ENCODE measurements around the gene ADAM23.

ADAM23 gene

DNA sequence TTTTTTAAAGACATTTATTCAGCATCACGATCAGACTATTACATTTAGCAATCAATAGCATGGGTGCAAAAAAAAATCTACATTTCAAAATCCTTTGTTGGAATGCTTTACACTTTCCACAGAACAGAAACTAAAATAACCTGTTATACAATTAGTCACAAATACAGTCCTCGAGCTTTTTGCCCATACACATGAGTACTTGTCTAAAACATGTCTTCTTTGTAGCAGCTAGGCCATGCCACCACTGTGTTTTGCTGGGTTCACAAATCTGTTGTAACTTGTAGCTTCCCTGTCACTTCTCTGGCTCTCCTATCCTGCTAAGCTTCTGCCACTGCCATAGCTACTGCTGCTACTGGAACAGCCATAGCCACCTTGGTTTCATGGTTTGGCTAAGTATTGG is 24.4 kb upstream of the ADAM23 start:
- no peak overlapping the region for H3K27ac ChIP-seq
- H3K4me3 ChIP-seq = no peak overlapping the region
- TF ChIP-seq, protein P1, sequence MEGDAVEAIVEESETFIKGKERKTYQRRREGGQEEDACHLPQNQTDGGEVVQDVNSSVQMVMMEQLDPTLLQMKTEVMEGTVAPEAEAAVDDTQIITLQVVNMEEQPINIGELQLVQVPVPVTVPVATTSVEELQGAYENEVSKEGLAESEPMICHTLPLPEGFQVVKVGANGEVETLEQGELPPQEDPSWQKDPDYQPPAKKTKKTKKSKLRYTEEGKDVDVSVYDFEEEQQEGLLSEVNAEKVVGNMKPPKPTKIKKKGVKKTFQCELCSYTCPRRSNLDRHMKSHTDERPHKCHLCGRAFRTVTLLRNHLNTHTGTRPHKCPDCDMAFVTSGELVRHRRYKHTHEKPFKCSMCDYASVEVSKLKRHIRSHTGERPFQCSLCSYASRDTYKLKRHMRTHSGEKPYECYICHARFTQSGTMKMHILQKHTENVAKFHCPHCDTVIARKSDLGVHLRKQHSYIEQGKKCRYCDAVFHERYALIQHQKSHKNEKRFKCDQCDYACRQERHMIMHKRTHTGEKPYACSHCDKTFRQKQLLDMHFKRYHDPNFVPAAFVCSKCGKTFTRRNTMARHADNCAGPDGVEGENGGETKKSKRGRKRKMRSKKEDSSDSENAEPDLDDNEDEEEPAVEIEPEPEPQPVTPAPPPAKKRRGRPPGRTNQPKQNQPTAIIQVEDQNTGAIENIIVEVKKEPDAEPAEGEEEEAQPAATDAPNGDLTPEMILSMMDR (IDR thresholded peaks at IDR 0.05) = no peak
- no peak for DNase-seq (ENCODE audit: low spot score)

DNA sequence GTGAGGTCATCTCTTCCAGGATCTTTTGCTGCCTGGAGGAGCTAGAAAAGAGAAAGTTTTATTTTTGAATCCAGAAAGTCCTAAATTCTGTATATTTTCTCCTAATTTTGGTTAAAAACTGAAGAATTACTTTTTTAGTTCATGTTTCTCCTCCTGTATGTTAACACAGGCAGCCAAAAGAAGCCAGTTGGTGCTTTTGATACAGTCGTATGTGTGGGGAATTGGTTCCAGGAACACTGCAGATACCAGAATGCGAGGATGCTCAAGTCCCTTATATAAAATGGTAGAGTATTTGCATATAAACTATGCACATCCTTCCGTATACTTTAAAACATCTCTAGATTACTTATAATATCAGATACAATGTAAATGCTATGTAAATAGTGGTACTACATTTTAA is 22.6 kb upstream of the ADAM23 start:
- DNase-seq (ENCODE audit: low spot score) = no peak
- Histone ChIP-seq H3K27ac (no peak overlapping the region), H3K4me3 (no peak overlapping the region)
- TF ChIP-seq, protein P1 (IDR thresholded peaks at IDR 0.05) = no peak

DNA sequence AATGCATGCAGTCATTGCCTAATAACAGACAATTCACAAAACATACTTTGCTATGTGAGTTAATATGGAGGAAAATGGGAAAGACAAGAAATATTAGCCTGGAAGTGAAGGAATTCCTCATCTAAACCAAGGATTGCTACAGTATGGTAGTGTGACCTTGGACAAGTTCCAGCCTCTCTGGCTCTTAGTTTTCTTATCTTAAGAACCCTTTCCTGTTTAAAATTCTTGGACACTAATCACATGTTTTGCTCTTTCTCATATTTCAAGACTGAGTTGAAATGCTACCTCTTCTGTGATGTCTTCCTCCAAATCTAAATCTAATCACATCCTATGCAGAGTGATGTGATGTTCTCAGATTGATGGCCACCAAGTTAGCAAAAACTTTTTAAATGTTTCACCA is 20.8 kb upstream of the ADAM23 start:
- TF ChIP-seq, protein P1 (IDR thresholded peaks at IDR 0.05) = no peak
- no peak overlapping the region for H3K4me3 ChIP-seq
- DNase-seq (ENCODE audit: low spot score) = no peak
- H3K27ac ChIP-seq = no peak overlapping the region

DNA sequence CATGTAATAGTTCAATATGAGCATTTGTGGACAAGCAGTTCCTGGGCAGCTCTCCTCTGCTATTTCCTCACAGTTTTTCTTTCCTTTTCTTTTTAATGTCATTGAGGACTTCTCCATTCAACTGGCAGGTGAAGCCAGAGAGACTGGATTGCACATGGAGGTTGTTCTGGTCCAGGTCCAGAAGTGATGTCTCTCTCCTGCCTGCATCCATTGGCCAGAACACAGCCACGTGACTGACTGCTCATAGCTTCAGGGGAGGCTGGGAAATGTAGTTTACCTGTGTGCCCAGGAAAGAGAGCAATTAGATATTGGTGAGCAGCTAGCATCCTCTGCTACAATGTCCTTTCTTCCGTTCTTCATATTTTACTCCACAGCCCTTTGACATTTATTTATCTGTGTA is 20.2 kb upstream of the ADAM23 start:
- H3K4me3 ChIP-seq = no peak overlapping the region
- H3K27ac ChIP-seq = no peak overlapping the region
- TF ChIP-seq, protein P1 (IDR thresholded peaks at IDR 0.05) = no peak
- no peak for DNase-seq (ENCODE audit: low spot score)

DNA sequence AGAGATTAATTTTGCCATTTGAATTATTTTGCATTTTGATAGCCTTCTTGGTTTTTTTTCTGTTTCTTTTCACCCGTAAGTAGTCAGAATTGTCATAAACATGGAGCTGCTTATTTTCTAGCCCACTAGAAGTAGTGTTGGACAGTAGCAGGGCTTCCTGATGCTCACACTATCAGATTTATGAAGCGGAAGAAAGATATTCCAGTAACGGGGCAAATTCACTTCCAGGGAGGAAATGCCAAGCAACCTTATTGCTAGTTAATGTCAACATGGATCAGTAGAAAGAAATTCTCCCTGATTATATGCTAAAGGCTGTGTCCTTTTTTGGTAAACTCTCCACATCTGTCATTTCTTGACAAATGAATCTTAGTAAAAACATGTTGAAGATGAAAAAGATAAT is 19.2 kb upstream of the ADAM23 start:
- Histone ChIP-seq H3K27ac (no peak overlapping the region), H3K4me3 (no peak overlapping the region)
- DNase-seq (ENCODE audit: low spot score) = no peak
- TF ChIP-seq, protein P1 (IDR thresholded peaks at IDR 0.05) = no peak

DNA sequence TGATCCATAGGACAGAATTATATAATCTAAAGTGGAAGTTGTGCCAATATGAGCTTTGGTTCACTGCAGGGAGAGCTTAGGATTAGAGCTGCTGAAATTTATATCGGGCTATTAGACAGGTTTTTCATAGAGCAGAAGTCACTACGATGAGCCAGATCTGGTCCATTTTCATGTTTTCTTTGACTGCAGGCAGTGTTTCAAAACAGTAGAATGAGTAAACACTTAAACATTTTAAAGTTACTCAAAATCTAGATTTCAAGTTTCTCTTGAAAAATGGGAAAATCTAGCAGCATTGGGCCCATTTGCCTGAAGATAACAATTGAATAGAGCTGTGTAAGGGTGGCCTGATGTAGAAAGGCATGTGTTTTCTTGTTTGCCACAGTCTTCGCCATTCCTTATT is 14.5 kb upstream of the ADAM23 start:
- TF ChIP-seq, protein P1 (IDR thresholded peaks at IDR 0.05) = no peak
- H3K27ac ChIP-seq = no peak overlapping the region
- no peak overlapping the region for H3K4me3 ChIP-seq
- no peak for DNase-seq (ENCODE audit: low spot score)

DNA sequence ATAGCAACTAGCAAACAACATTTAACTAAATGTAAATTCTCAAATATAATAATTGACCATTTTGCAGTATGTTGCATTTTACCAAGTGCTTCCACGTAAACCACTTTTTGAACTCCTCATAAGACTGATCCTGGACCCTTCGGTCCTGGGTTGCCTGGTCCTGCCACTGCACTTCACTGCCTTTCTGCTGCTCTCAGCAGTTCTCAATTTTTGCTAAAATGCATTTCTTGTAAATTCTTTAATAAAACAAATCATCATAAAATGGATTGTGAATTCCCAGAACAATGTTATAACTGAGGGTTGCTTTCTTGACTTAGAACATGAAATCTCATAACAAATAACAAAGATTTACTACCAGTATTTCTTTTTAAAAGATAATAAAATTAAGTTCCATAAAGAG is 12.9 kb upstream of the ADAM23 start:
- TF ChIP-seq, protein P1 (IDR thresholded peaks at IDR 0.05) = no peak
- no peak overlapping the region for H3K27ac ChIP-seq
- no peak overlapping the region for H3K4me3 ChIP-seq
- no peak for DNase-seq (ENCODE audit: low spot score)

Data from coronary artery (tissue), 2 donors.